22Rv1 (cell line): ENCODE measurements around the gene ETNK2.
A peak's percentile ranks its signal among the peaks of the same experiment; 100 is the strongest.
"Not testable (repeated sequence)": the region's sequence is repeated elsewhere in the genome, so short reads cannot be mapped to it uniquely, and the experiment has no call there.

Source experiments
- H3K27ac ChIP-seq: fragments of 450-650 bp; 2 replicates; pipeline ENCODE4 v1.5.1; 2017
- ZFX ChIP-seq: fragments of 450-650 bp; IDR thresholded peaks from 2 replicates; pipeline ENCODE4 v1.6.1; 2017; ENCODE audit warnings: antibody characterized with exemption, borderline replicate concordance
- TF ChIP-seq, protein P1 (sequence below): fragments of 450-650 bp; IDR thresholded peaks from 2 replicates; pipeline ENCODE4 v1.5.1; 2017; ENCODE audit warnings: mild to moderate bottlenecking

The ETNK2 gene

DNA sequence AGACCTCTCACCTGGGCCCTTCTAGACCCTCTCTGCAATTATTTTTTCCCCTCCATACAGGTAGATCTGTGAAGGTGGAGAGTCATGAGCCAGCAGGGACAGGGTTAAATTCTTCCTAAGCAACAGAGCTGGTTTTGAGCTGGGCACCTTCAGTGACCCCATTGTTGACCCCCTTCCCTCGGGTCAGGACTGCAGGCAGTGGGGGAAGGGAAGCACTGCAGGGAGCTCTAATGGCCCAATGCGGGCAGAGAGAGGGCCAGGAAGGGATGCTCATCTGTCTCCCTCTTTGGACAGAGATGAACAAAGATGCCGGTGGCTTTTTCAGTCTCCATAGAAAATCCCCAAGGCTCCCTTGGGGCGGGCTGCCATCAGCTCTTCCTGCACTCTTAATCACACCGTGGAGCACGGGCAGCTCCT lies 57.5 kb downstream of the ETNK2 start:
- TF ChIP-seq, protein P1, sequence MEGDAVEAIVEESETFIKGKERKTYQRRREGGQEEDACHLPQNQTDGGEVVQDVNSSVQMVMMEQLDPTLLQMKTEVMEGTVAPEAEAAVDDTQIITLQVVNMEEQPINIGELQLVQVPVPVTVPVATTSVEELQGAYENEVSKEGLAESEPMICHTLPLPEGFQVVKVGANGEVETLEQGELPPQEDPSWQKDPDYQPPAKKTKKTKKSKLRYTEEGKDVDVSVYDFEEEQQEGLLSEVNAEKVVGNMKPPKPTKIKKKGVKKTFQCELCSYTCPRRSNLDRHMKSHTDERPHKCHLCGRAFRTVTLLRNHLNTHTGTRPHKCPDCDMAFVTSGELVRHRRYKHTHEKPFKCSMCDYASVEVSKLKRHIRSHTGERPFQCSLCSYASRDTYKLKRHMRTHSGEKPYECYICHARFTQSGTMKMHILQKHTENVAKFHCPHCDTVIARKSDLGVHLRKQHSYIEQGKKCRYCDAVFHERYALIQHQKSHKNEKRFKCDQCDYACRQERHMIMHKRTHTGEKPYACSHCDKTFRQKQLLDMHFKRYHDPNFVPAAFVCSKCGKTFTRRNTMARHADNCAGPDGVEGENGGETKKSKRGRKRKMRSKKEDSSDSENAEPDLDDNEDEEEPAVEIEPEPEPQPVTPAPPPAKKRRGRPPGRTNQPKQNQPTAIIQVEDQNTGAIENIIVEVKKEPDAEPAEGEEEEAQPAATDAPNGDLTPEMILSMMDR, result no peak
- no peak for TF ChIP-seq ZFX
- H3K27ac ChIP-seq, result no peak overlapping the region

DNA sequence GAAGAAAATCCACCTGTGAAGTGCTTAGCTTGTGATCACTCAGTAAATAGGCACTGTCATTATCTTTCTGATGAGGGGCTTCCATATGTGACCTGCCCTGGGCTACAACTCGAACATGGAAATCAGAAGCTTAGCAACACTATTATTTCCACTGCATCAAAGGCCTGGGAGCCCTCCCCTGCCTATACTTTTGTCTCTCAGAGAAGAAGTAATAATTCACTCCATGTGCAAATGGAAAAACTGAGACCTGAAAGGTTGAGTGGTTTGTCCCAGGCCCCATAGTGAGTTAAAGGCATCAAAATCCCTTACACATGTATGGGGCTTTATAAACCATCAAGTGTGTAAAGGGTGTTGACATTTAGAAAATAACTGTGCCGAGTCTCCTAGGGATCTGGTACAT lies 58.1 kb downstream of the ETNK2 start:
- TF ChIP-seq, protein P1, result no peak
- TF ChIP-seq ZFX, result no peak
- H3K27ac ChIP-seq, result peak overlapping the region; percentile 26

DNA sequence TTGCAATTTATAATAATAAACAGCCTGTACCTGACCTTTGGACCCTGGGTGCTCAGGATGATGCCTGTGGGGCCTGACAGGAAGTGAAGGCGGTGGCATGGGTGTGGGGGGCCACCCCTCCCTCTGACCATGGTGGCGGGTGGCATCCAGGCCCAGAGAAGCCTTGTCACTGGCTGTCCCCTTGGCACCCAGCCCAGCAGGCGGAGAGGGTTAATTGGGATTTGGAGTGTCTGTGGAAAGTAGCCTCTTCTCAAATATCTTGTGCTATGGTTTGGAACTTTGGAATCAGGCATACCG lies 58.5 kb downstream of the ETNK2 start:
- no peak for TF ChIP-seq ZFX
- TF ChIP-seq, protein P1, result no peak
- H3K27ac ChIP-seq, result peak overlapping the region; percentile 26

DNA sequence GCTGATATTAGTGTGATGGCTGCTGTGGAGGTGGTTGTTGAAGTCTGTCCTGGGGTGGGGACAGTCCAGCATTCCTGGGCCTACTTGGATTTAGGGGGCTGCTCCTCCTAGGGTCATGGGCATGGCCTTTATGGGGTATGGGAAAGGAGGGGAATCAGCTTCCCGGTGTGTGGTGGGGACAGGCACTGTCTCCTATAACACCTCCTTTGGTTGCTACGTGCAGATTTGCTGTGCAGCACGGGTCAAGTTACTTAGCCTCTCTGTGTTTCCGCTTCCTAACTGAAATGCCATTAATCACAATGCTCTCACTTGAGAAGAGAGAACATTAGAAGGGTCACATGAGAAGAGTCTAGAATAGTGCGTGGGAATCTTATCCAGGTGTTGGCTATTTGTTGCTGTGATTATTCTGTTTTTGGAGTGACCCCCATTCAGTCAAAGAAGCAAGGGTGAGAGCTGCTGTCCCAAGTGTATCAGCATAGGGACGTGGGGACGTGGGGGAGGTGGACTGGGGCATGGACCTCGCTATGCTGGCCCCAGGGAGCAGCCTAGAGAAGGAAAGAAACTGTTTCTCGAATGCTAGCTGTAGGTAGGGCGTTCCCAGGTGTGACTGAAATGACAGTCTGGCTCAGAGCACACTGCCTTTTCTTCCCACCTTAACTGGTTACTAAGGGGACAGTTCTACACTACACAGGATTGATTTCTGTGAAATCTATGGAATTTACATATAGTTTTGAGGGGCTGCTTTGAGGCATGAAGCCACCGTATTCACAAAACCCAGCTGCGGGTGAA lies 59.0 kb downstream of the ETNK2 start:
- TF ChIP-seq, protein P1, result no peak
- TF ChIP-seq ZFX, result no peak
- peak overlapping the region; percentile 26 for H3K27ac ChIP-seq

DNA sequence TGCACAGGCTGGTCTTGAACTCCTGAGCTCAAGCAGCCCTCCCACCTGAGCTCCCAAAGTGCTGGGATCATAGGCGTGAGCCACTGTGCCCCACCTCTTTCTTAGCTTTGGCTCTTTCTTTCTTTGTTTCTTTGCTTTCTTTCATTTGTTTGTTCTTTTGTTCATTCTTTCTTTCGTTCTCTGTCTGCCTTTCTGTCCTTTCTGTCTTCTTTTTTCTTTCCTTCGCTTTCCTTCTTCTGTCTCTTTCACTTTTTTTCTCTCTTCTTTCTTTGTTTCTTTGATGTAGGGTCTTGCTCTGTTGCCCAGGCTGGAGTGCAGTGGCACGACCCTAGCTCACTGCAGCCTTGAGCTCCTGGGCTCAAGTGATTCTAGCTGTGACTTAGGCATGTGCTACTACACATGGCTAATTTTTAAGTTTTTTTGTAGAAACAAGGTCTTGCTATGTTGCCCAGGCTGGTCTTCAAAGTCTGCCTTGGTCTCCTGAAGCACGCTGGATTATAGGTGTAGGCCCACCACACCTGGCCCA lies 60.0 kb downstream of the ETNK2 start:
- H3K27ac ChIP-seq, result no peak overlapping the region
- TF ChIP-seq, protein P1, result no peak
- no peak for TF ChIP-seq ZFX

DNA sequence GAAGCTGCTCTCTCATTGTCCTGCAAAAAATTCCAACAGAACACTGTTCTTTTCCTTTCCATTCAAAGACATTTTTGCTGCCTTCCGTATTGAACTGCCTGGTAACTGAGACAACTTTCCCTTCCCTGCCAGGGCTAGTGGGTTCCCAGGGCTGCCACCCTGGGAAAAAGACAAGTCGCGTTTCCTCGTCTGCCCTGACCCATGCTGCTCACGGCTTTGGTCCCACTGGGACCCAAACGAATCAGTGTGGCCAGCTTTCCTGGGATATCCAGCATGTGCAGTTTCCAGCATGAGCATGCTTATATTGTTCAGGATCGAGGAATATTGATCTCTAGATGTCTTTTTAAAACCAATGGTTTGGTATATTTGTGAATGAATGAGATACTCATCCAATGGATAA lies 60.8 kb downstream of the ETNK2 start:
- TF ChIP-seq, protein P1, result no peak
- no peak overlapping the region; the same call in 1 of the 2 replicates for H3K27ac ChIP-seq

DNA sequence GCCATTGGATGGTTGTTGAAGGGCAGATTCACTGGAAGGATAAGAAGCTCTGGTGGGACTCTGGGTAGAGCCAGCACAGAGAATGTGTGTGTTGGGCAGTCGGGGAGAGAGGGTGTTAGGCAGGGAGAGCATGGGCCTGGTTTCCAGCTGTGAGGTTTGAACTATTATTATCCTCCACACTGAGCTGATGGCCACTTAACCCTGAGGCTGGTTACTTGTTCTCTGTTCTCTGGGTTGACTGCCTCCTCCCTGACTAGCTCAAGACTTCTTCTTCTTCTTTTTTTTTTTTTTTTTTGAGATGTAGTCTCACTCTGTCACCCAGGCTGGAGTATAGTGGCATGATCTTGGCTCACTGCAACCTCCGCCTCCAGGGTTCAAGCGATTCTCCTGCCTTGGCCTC lies 61.7 kb downstream of the ETNK2 start:
- not testable (repeated sequence) for H3K27ac ChIP-seq
